DMS114 treated with DMSO at 0.1 percent for 48 hours (cell line): ENCODE results near the gene LRRC23.
A peak's percentile ranks its signal among the peaks of the same experiment; 100 is the strongest.
"Not testable (repeated sequence)": the region's sequence is repeated elsewhere in the genome, so short reads cannot be mapped to it uniquely, and the experiment has no call there.

Source experiments
- DNase-seq: peaks from one replicate; lab custom pipeline; 2025; ENCODE audit not compliant: unreplicated experiment; lab: John Stamatoyannopoulos, UW

The LRRC23 gene

DNA sequence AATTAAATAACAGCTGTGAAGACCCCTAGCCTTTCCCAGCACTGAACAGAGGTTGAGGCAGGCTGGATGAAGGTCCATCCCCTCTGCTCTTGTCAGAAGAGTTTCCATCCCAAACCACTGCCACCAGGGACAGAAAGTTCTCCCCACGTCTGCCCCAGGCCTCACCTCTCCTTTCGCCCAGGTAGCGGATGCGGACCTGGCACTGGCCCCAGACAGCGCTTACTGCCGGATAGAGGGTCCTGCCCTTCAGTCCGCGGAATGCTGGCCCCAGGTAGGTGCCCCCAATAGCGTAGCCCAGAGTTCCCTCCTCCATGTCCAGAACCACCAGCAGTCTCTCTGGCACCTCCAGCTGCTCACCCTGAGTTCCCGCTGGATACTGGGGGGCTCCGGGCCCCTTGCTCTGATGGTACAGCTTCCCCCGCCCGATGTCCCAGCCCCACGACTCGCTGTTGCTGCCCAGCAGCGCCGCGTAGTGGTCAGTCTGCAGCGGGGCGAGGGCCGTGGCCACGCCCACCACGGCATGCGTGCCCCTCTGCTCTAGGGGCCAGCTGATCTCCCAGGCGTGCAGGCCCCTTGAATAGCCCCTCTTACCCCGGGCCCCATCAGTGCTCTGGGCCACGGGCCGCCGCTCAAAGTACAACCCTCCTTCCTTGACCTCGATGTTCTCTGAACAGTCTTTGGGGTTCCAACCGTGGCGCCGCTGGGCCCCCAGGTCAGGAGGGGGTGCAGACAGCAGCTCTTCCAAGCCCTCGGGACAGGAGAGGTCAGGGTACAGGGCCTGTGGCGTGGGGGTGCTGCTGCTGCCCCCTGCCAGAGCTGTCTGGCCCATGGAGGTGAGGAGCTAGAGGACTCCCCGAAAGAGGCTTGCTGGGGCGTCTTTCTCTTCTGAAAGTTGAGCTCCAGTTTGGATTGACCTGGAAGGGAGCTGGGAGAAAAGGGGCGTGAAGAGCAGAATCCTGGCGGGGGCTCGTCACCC, 32.3 kb upstream of the LRRC23 start:
- peak; percentile 53 for DNase-seq

DNA sequence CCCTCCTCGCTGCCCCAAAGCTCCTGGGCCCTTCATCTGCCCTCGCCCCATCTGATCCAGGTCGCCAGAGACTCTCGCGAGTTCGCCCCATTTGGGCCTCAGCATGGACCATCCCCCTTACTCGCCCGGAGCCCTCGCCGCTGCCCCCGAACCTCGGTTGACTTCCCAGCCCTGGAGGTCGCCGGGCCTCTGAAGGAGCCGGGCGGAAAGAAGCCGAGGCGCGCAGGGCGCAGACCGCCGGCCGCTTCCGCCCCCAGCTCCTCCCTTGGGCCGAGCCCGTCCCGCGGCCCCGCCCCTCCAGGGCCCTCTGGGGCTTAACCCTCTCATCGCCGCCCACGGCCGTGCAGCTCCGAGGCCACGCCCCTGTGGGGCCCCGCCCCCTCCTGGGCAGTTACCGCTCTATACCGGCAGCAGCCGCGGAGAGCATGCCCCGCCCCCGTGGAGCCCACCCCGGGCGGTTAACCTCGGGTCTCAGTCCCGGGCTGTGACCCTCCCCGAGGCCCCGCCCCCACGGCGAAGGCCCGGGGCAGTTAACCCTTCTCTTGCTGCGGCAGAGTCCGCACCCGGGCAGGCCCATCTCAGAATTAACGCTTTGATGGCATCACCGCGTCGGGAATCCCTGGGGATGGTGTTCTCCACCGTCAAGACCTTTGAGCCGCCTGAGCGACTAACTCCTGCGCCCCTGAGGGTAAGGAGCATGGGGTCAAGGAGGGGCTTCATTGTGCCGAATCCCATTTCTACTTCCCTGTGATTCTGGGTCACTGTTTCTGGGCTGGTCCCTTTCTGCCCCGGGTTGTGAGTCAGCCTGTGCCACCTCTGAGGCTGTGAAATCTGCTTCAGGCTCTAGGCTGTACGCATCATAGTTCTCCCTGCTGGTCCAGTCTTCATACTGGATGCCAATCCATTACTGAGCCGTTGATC, 31.3 kb upstream of the LRRC23 start, which contains the start of gene SPSB2:
Gene SPSB2 (minus strand): TSS at position 210 of the 921 bp plus-strand sequence. CDS start 402 bp downstream, outside the sequence.
- peak; percentile 92 for DNase-seq

DNA sequence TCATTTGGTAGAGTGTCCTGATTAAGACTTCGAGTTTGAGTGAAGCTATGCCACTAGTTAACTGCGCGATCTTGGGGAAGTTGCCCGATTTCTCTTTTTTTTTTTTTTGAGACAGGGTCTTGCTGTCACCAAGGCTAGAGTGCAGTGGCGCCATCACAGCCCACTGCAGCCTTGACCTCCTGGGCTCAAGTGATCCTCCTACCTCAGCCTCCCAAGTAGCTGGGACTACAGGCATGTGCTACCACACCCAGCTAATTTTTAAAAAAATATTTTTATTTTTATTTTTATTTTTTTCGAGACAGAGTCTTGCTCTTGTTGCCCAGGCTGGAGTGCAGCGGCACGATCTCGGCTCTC, 30.6 kb upstream of the LRRC23 start:
- DNase-seq = not testable (repeated sequence)

DNA sequence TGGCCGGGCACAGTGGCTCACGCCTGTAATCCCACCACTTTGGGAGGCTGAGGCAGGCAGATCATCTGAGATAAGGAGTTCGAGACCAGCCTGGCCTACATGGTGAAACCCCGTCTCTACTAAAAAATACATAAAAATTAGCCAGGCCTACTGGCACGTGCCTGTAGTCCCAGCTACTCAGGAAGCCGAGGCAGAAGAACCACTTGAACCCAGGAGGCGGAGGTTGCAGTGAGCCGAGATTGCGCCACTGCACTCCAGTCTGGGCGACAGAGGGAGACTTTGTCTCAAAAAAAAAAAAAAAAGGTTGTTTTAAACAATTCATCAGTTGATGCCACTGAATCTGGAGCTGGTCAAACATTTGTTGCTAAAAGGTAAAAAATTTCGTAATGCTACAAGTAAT, 24.8 kb upstream of the LRRC23 start:
- not testable (repeated sequence) for DNase-seq

DNA sequence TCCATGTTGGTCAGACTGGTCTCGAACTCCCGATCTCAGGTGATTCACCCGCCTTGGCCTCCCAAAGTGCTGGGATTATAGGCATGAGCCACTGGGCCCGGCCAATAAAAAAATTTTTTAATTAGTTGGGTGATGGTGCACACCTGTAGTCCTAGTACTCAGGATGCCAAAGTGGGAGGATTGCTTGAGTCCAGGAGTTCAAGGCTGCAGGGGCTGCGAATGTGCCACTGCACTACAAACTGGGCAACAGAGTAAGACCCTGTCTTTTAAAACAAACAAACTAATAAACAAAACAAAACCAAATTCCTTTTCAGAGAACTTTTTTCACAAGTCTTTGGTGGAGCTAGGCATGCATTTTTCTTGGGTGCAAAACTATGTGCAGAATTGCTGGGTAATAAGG, 21.4 kb upstream of the LRRC23 start:
- DNase-seq = no peak

DNA sequence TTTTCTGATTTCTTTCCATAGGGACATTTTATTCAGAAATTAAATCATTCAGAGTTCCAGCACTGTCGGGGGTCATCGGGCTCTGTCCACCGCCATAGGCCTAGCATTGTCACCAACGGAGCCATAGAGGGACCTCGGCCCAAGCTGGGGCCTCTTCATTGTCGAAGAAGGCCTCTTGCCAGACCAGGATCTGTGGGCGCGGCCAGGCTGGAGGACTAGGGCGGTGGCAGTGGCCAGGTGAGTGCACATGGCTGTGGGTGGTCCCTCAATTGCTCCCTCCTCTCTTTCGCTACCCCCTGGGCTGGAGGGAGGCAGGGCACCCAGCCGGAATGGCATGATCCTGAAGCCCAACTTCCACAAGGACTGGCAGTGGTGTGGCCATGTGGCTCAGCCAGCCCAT, 20.9 kb upstream of the LRRC23 start:
- no peak for DNase-seq

DNA sequence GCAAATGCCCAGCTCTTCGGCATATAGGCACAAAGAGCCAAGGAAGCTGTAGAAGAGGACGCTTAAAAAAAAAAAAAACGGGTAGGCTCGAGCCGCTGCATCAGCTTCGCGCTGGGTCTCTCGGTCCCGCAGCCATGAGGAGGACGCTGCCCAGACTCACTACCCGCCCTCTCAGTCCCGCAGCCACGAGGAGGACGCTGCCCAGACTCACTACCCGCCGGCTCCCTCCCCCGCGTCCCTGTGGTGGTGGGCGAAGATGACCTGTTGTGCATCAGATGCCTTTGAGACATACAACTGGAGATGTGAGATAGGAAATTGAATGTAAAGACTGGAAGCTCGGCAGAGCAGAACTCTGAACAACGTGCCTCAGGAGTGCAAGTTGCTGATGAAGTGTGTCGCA, 20.1 kb upstream of the LRRC23 start:
- no peak for DNase-seq

DNA sequence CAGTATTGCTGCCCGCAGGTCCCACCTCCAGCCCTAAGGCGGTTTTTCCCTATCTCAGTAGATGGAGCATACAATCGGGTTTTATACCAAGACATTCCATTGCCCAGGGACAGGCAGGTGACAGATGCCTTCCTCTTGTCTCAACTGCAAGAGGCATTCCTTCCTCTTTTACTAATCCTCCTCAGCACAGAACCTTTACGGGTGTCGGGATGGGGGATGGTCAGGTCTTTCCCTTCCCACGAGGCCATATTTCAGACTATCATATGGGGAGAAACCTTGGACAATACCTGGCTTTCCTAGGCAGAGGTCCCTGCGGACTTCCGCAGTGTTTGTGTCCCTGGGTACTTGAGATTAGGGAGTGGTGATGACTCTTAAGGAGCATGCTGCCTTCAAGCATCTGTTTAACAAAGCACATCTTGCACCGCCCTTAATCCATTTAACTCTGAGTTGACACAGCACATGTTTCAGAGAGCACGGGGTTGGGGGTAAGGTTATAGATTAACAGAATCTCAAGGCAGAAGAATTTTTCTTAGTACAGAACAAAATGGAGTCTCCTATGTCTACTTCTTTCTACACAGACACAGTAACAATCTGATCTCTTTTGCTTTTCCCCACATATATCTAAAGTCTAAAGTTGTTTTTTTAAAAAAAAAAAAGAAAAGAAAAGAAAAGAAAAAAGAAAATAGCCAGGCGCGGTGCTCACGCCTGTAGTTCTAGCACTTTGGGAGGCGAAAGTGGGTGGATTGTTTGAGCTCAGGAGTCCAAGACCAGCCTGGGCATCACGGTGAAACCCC, 18.2 kb upstream of the LRRC23 start:
- DNase-seq = not testable (repeated sequence)

DNA sequence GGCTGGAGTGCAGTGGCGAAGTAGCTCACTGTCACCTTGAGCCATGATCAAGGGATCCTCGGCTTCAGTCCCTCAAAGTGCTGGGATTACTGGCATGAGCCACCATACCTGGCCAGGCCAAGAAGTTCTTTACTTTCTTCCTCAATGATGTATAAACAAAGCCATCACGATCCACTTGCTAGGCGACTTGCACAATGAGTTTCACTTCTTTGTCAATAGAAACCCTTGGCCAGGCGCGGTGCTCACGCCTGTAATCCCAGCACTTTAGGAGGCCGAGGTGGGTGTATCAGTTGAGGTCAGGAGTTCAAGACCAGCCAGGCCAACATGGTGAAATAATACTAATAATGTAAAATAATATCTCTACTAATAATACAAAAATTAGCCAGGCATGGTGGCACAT, 17.2 kb upstream of the LRRC23 start:
- no peak for DNase-seq

DNA sequence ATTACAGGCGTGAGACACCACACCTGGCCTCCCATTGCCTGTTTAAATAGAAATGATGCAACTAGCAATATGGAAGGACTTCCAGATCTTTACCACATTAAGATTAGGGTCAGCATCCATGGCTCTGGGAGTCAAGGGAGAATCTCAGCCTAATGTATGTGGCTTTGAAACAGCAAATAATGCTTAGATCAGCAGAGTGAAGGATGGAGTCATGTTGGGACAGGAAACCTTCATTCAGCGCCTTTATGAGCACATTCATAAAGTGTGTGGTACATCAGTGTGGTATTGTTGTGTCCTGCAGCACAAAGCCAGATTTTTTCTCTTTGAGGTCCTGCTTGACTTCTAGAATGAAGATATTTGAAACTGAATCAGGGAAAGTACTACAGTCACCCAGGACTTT, 16.3 kb upstream of the LRRC23 start:
- DNase-seq = no peak

DNA sequence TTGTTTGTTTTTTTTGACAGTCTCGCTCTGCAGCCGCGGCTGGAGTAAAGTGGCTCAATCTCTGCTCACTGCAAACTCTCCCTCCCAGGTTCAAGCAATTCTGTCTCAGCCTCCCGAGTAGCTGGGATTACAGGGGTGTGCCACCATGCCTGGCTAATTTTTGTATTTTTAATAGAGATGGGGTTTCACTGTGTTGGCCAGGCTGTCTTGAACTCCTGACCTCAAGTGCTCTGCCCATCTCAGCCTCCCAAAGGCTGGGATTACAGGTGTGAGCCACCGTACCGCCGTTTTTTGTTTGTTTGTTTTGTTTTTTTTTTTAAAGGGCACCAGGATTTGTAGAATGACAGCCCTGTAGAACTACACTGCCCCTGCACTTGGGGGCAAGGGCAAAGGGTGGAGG, 15.8 kb upstream of the LRRC23 start:
- DNase-seq = not testable (repeated sequence)

DNA sequence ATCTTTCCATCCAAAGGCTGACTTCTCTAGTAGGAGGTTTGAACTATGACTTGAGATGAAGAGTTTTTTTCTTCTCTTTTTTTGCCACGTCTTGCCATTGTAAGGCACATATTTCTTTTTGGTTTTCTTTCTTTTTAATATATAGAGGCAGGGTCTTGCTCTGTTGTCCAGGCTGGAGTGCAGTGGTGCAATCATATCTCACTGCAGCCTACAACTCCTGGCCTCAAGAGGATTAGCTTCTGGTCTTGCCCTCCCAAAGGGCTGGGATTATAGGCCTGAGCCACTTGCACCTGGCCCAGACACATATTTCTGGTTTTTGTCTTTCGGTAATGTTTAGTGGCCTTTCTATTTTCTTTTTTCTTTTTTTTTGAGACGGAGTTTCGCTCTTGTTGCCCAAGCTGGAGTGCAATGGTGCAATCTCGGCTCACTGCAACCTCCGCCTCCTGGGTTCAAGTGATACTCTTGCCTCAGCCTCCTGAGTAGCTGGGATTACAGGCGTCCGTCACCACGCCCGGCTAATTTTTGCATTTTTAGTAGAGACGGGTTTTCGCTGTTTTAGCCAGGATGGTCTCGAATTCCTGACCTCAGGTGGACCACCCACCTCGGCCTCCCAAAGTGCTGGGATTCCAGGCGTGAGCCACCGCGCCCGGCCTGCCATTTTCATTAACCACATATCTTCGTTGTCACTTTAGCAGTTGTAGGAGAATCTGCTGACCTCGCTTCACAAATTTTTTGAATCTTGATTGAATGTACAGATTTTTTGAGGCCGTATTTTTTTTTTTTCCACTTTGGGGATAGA, 14.6 kb upstream of the LRRC23 start:
- not testable (repeated sequence) for DNase-seq

DNA sequence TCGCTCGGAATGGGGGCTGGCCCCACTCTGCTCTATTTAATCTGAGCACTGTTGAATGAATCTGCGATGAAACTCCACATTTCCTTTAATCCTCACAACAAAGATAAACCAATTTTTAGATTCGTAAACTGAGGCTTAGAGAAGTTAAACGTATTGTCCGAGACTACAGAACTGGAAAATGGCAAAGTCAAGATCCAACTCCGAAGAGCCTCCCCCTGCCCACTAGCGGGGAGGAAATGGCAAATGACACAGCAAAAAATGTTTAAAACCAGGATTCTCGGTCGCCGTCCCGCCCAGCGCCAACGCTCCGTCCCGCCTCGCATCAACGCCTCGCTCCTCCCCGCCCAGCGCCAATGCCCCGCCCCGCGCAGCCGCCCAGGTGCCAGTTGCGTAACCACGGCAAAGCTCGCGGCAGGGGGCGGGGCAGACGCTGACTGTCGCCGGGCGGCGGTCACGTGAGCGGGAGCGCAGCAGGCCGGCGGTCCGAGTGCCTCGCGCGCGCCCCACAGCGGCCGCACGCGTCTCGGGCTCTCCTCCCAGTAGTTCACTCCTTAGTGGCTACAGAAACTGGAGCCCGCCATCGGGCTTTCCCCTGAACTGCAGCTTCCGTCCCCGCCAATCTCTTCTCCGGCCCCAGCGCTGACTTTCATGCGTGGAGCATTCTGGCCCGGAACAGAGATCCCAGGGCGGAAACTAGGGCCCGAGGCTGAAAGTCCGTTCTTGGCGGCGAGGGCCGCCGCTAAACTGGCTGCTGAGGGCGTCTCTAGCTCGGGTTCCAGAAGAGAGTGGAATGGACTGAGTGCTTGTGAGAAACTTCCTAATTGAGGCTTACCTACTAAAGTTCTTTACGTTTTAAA, 13.6 kb upstream of the LRRC23 start:
- peak; percentile 94 for DNase-seq

DNA sequence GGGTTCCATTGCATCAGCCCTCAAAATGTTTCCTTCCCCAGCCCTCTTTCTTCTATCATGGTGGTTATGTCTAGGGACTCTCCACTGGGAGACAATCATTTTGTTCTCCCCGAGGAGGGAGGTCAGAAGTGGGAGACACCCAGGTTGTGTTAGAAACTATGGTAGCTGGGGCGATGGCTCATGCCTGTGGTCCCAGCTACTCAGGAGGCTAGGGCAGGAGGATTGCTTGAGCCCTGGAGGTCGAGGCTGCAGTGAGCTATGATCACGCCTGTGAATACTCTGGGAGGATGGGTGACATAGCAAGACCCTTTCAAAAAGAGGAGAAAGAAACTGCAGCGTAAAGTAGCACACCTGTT, 13.0 kb upstream of the LRRC23 start:
- no peak for DNase-seq

DNA sequence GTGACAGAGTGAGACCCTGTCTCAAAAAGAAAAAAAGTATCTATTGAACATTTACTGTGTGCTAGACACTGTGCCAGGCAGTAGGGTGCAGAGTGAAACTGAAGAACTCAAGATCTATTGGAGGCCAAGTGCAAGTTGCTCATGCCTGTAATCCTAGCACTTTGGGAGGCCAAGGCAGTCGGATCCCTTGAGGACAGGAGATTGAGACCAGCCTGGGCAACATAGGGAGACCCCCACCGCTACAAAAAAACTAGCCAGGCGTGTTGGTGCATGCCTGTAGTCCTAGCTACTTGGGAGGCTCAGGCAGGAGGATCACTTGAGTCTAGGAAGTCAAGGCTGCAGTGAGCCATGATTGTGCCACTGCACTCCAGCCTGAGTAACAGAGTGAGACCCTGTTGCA, 11.9 kb upstream of the LRRC23 start:
- DNase-seq = not testable (repeated sequence)

DNA sequence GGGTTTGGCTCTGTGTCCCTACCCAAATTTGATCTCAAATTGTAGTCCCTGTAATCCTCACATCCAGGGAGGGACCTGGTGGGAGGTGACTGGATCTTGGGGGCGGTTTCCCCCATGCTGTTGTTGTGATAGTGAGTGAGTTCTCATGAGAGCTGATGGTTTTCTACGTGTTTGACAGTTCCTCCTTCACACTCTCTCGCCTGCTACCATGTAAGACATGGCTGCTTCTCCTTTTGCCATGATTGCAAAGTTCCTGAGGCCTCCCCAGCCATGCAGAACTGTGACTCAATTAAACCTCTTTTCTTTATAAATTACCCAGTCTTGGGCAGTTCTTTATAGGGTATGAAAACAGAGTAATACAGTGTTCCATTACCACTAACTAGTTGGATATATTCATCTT, 10.3 kb upstream of the LRRC23 start:
- no peak for DNase-seq

DNA sequence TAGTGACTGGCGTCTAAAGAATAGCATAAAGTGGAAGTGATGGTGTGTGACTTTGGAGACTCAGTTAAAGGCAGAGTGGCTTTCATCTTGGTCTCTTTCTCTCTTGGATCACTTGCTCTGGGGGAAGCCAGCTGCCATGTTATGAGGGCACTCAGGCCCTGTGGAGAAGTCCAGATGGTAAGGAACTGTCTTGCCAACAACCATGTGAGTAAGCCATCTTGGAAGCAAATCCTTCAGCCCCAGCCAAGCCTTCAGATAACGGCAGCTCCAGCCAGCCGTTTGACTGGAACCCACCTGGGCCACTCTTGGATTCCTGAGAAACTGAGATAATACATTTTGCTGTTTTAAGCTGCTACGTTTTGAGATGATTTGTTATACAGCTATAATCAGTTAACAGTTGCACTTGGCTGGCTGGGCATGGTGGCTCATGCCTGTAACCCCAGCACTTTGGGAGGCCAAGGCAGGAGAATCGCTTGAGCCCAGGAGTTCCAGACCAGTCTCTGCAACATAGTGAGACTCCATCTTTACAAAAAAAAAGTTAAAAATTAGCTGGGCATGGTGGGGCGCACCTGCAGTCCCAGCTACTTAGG, 7.7 kb upstream of the LRRC23 start:
- no peak for DNase-seq

DNA sequence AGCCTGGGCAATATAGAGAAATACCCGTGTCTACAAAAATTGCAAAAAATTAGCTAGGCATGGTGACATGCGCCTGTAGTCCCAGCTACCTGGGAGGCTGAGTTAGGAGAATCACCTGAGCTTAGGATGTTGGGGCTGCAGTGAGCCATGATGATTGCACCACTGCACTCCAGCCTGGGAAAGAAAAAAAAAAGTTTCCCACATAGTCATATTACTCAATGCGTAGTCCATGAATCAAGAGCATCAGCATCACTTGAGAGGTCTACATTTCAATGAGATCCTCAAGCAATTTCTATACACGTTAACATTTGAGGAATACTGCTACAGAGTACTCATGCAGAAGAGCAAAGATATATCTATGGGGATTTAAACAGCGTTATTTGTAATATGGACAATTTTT, 5.2 kb upstream of the LRRC23 start:
- no peak for DNase-seq
